Caco-2 (cell line): ENCODE results near the gene SRA1. TPM values are rescaled to one million over a fixed set of nuclear protein-coding genes. Genes with fewer than 3 reads are reported as not detected.

Experiments
- BruUV-seq: library from RNA; stranded (reverse); fragments of 400-500 nt; replicated peaks from 2 replicates; lab custom pipeline; 2021; lab: Mats Ljungman, UMichigan
- CTCF ChIA-PET: fragments of 300-600 bp; sonication (Branson Sonifier 250); formaldehyde crosslinking; loops from one replicate; lab custom pipeline; 2022; ENCODE audit warnings: antibody characterized with exemption; lab: Charles Lee
- POLR2A ChIA-PET: fragments of 300-600 bp; sonication (Branson Sonifier 250); formaldehyde crosslinking; loops from one replicate; lab custom pipeline; 2022; ENCODE audit warnings: antibody characterized with exemption; lab: Charles Lee
- DNase-seq, 2 experiments: peaks; one replicate each; pipeline versions ENCODE4 v3.0.0 to v3.0.0-alpha.2; 2020 to 2022
- H3K27me3 ChIP-seq: replicated peaks from 2 replicates; pipeline ENCODE4 v1.6.0; 2011; ENCODE audit warnings: low read length; ENCODE audit not compliant: control insufficient read depth, insufficient read depth
- H3K36me3 ChIP-seq: 2 replicates; pipeline ENCODE4 v1.5.1; 2011; ENCODE audit warnings: low read length; ENCODE audit not compliant: control insufficient read depth, insufficient read depth
- H3K4me1 ChIP-seq: fragments of 250-450 bp; sonication (Bioruptor Pico); 2 replicates; pipeline ENCODE4 v1.5.1; 2020; ENCODE audit warnings: mild to moderate bottlenecking
- H3K4me3 ChIP-seq: 2 replicates; pipeline ENCODE4 v1.5.1; 2011; ENCODE audit warnings: low read depth, mild to moderate bottlenecking, control low read depth, low read length
- H3K9me3 ChIP-seq: fragments of 250-450 bp; sonication (Bioruptor Pico); 2 replicates; pipeline ENCODE4 v1.5.1; 2020; ENCODE audit warnings: mild to moderate bottlenecking, moderate library complexity
- H3K27ac Mint-ChIP-seq: one replicate; pipeline ENCODE4 v1.8.0; 2022; ENCODE audit warnings: mixed read lengths; ENCODE audit not compliant: unreplicated experiment
- H3K27me3 Mint-ChIP-seq: one replicate; pipeline ENCODE4 v1.8.0; 2022; ENCODE audit warnings: mixed read lengths; ENCODE audit not compliant: insufficient read depth, unreplicated experiment
- H3K36me3 Mint-ChIP-seq: one replicate; pipeline ENCODE4 v1.8.0; 2022; ENCODE audit warnings: mild to moderate bottlenecking, mixed read lengths; ENCODE audit not compliant: insufficient read depth, unreplicated experiment
- H3K4me1 Mint-ChIP-seq: one replicate; pipeline ENCODE4 v1.8.0; 2022; ENCODE audit warnings: low read depth, mixed read lengths; ENCODE audit not compliant: unreplicated experiment
- H3K4me3 Mint-ChIP-seq: one replicate; pipeline ENCODE4 v1.8.0; 2022; ENCODE audit warnings: mild to moderate bottlenecking, moderate library complexity, mixed read lengths; ENCODE audit not compliant: unreplicated experiment
- H3K9me3 Mint-ChIP-seq: one replicate; pipeline ENCODE4 v1.8.0; 2022; ENCODE audit warnings: mixed read lengths; ENCODE audit not compliant: unreplicated experiment
- CTCF ChIP-seq, 2 experiments: fragments of 200-600 bp in 1 of 2; IDR thresholded peaks; 1 replicate in 1 of 2; 2 replicates in 1 of 2; pipeline versions ENCODE4 v1.5.1 to v1.8.0; 2011 to 2022; ENCODE audit warnings: antibody characterized with exemption in 1 of 2, control low read depth in 1 of 2, inconsistent platforms in 1 of 2, low read depth in 1 of 2, low read length in 1 of 2, mild to moderate bottlenecking in 1 of 2, moderate library complexity in 1 of 2; ENCODE audit not compliant: insufficient read depth in 1 of 2, severe bottlenecking in 1 of 2, unreplicated experiment in 1 of 2
- intact Hi-C: fragments of 100-400 bp; cut with micrococcal nuclease; formaldehyde crosslinking; loops from one replicate; pipeline ENCODE4 v1.10.0; 2022; ENCODE audit not compliant: unreplicated experiment
- microRNA-seq: library from miRNA; unstranded; fragments of <30 nt; microRNA quantifications from one replicate; pipeline ENCODE4 v1.2.0, GENCODE V29; 2022
- total RNA-seq: library from RNA; stranded (reverse); gene quantifications from 2 replicates; pipeline ENCODE4 v1.2.3, GENCODE V29; 2022

Gene SRA1
- total RNA-seq, 1 experiment from 2014 or later, result 50.3 TPM

- no peak overlapping the region for H3K4me3 Mint-ChIP-seq
- H3K4me3 ChIP-seq, result no peak overlapping the region
- no peaks in the 10 kb centered on the region for H3K27me3 Mint-ChIP-seq
- CTCF ChIA-PET, result no interaction called here
- peaks cover 48% of the 10 kb centered on the region for H3K36me3 Mint-ChIP-seq
- H3K9me3 Mint-ChIP-seq, result no peaks in the 10 kb centered on the region
- H3K4me1 Mint-ChIP-seq, result no peaks in the 10 kb centered on the region
- TF ChIP-seq CTCF (IDR thresholded peaks at IDR 0.05; ENCODE audit: insufficient read depth in 1 of 2, low read depth in 1 of 2, low read length in 1 of 2, severe bottlenecking in 1 of 2, unreplicated experiment in 1 of 2), result no peak
- H3K9me3 ChIP-seq, result no peaks in the 10 kb centered on the region
- POLR2A ChIA-PET, result no interaction called here
- peaks cover 1% of the 10 kb centered on the region; the same call in 1 of the 2 replicates for H3K36me3 ChIP-seq
- no peak for DNase-seq
- H3K27me3 ChIP-seq, result no peaks in the 10 kb centered on the region
- no peaks in the 10 kb centered on the region for H3K4me1 ChIP-seq
- intact Hi-C loops, result no loop called here
- no TSS peak for BruUV-seq
- no peak overlapping the region for H3K27ac Mint-ChIP-seq
These were observed 54.4 kb downstream of the SRA1 start for GRCh38 chr5:140502834-140503233.

Small RNA genes within 50 kb of the gene (microRNA-seq; reads per million reads assigned to microRNA genes)
- gene MIR6831, result not detected

Other genes starting within 250 kb of the SRA1 start
- gene HBEGF, start 210.9 kb downstream of the SRA1 start, total RNA-seq, result 5.2 and 5.8 TPM in 2 replicates
- 0.11 and 0.35 TPM in 2 replicates for gene SLC4A9, start 197.3 kb downstream of the SRA1 start, total RNA-seq
- gene ANKHD1, start 155.6 kb downstream of the SRA1 start, total RNA-seq, result 130 and 134 TPM in 2 replicates
- gene EIF4EBP3, start 9.8 kb downstream of the SRA1 start, total RNA-seq, result 7.6 and 8.0 TPM in 2 replicates
- 23.4 and 25.1 TPM in 2 replicates for gene APBB3, start 7.1 kb upstream of the SRA1 start, total RNA-seq
- 79.5 and 91.3 TPM in 2 replicates for gene SLC35A4, start 7.4 kb upstream of the SRA1 start, total RNA-seq
- gene CD14, start 75.7 kb upstream of the SRA1 start, total RNA-seq, result 11.5 and 13.3 TPM in 2 replicates
- 37.8 and 46.4 TPM in 2 replicates for gene TMCO6, start 82.0 kb upstream of the SRA1 start, total RNA-seq
- 88.7 and 99.4 TPM in 2 replicates for gene NDUFA2, start 90.2 kb upstream of the SRA1 start, total RNA-seq
- 111 and 112 TPM in 2 replicates for gene IK, start 90.4 kb upstream of the SRA1 start, total RNA-seq
- 38.8 and 40.2 TPM in 2 replicates for gene WDR55, start 107.4 kb upstream of the SRA1 start, total RNA-seq
- 1.8 TPM in 2 replicates for gene DND1, start 116.1 kb upstream of the SRA1 start, total RNA-seq
- 82.4 and 83.5 TPM in 2 replicates for gene HARS1, start 133.9 kb upstream of the SRA1 start, total RNA-seq
- 36.5 and 38.6 TPM in 2 replicates for gene HARS2, start 134.0 kb upstream of the SRA1 start, total RNA-seq
- gene ZMAT2, start 143.0 kb upstream of the SRA1 start, total RNA-seq, result 73.1 and 76.6 TPM in 2 replicates
- gene PCDHA1, start 228.7 kb upstream of the SRA1 start, total RNA-seq, result 0.07 TPM in 1 of 2 replicates, not detected in the other
- not detected in 2 replicates for gene PCDHA2, start 237.4 kb upstream of the SRA1 start, total RNA-seq
- not detected in 2 replicates for gene PCDHA3, start 243.6 kb upstream of the SRA1 start, total RNA-seq
- 0.07 TPM in 1 of 2 replicates, not detected in the other for gene PCDHA4, start 249.6 kb upstream of the SRA1 start, total RNA-seq